NCI-H2196 treated with DMSO at 0.1 percent for 48 hours (cell line): ENCODE data around the gene GAB1.

ENCODE experiments used
- DNase-seq: peaks from one replicate; lab custom pipeline; 2025; ENCODE audit not compliant: unreplicated experiment; lab: John Stamatoyannopoulos, UW

Gene GAB1

GRCh38 chr4:143383005-143383574, 46.4 kb downstream of the GAB1 start:
- DNase-seq: no peak

- DNase-seq: no peak
Measured at GRCh38 chr4:143384381-143384994, 47.8 kb downstream of the GAB1 start.

- no peak for DNase-seq
Measured at GRCh38 chr4:143386812-143387211, 50.1 kb downstream of the GAB1 start.

GRCh38 chr4:143389579-143390195, 53.0 kb downstream of the GAB1 start:
- no peak for DNase-seq

GRCh38 chr4:143390764-143391163, 54.1 kb downstream of the GAB1 start:
- DNase-seq: no peak

- DNase-seq: no peak
Measured at GRCh38 chr4:143391261-143391660, 54.6 kb downstream of the GAB1 start.

GRCh38 chr4:143391895-143392294, 55.2 kb downstream of the GAB1 start:
- DNase-seq: no peak

- DNase-seq: no peak
Measured at GRCh38 chr4:143393195-143393594, 56.5 kb downstream of the GAB1 start.

GRCh38 chr4:143394739-143395453, 58.2 kb downstream of the GAB1 start:
- DNase-seq: no peak

- no peak for DNase-seq
Measured at GRCh38 chr4:143396695-143397094, 60.0 kb downstream of the GAB1 start.

- DNase-seq: no peak
Measured at GRCh38 chr4:143397335-143397734, 60.7 kb downstream of the GAB1 start.

GRCh38 chr4:143397887-143398286, 61.2 kb downstream of the GAB1 start:
- no peak for DNase-seq

GRCh38 chr4:143399113-143399949, 62.7 kb downstream of the GAB1 start:
- no peak for DNase-seq

- no peak for DNase-seq
Measured at GRCh38 chr4:143400082-143400481, 63.4 kb downstream of the GAB1 start.

- no peak for DNase-seq
Measured at GRCh38 chr4:143402776-143403552, 66.3 kb downstream of the GAB1 start.

GRCh38 chr4:143403553-143403820, 66.8 kb downstream of the GAB1 start:
- DNase-seq: no peak

GRCh38 chr4:143404555-143404954, 67.9 kb downstream of the GAB1 start:
- DNase-seq: no peak

GRCh38 chr4:143405075-143405730, 68.5 kb downstream of the GAB1 start:
- DNase-seq: no peak

- DNase-seq: no peak
Measured at GRCh38 chr4:143406523-143406922, 69.8 kb downstream of the GAB1 start.

- DNase-seq: no peak
Measured at GRCh38 chr4:143407474-143407873, 70.8 kb downstream of the GAB1 start.
